ENCODE results near the gene TESMIN.

Gene TESMIN

GRCh38 chr11:68688881-68689280 is 62.4 kb downstream of the TESMIN start:
- in situ Hi-C loops (cut with MboI; ENCODE audit: low pct_unique_long_range_greater_than_20kb, low sequenced_read_pairs, unreplicated experiment) = no loop called here
- TF ChIP-seq CTCF (IDR thresholded peaks at IDR 0.05; ENCODE audit: extremely low read depth, insufficient read depth, missing control alignments) = no peak
- no peak for DNase-seq (ENCODE audit: low spot score)

GRCh38 chr11:68687986-68688385 is 63.3 kb downstream of the TESMIN start:
- in situ Hi-C loops (cut with MboI; ENCODE audit: low pct_unique_long_range_greater_than_20kb, low sequenced_read_pairs, unreplicated experiment) = no loop called here
- no peak for DNase-seq (ENCODE audit: low spot score)
- no peak for TF ChIP-seq CTCF (IDR thresholded peaks at IDR 0.05; ENCODE audit: extremely low read depth, insufficient read depth, missing control alignments)

GRCh38 chr11:68687311-68687710 is 64.0 kb downstream of the TESMIN start:
- in situ Hi-C loops (cut with MboI; ENCODE audit: low pct_unique_long_range_greater_than_20kb, low sequenced_read_pairs, unreplicated experiment) = no loop called here
- no peak for TF ChIP-seq CTCF (IDR thresholded peaks at IDR 0.05; ENCODE audit: extremely low read depth, insufficient read depth, missing control alignments)
- no peak for DNase-seq (ENCODE audit: low spot score)

DNA sequence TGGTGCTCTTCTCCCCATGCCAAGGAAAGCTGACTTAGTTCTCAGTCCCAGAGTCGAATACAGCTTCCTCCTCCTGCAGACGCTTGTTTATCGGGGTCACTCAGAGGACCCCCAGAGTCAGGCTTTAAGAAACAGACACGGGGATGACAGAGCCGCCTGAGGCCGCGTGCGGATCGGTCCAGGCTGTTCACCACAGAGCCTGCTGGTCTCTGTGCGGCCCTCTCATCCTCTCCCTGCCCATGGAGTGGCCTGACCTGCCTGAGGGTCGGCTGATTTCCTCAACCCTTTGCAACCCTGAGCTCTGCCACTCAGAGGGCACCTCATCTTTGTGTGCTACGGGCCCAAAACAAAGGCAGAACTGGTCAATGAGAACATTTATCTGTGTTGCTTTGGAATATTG is 64.8 kb downstream of the TESMIN start:
- TF ChIP-seq CTCF (IDR thresholded peaks at IDR 0.05; ENCODE audit: extremely low read depth, insufficient read depth, missing control alignments) = no peak
- in situ Hi-C loops (cut with MboI; ENCODE audit: low pct_unique_long_range_greater_than_20kb, low sequenced_read_pairs, unreplicated experiment) = no loop called here
- no peak for DNase-seq (ENCODE audit: low spot score)

GRCh38 chr11:68685656-68686380 is 65.5 kb downstream of the TESMIN start:
- no peak for DNase-seq (ENCODE audit: low spot score)
- in situ Hi-C loops (cut with MboI; ENCODE audit: low pct_unique_long_range_greater_than_20kb, low sequenced_read_pairs, unreplicated experiment) = no loop called here
- TF ChIP-seq CTCF (IDR thresholded peaks at IDR 0.05; ENCODE audit: extremely low read depth, insufficient read depth, missing control alignments) = no peak

- TF ChIP-seq CTCF (IDR thresholded peaks at IDR 0.05; ENCODE audit: extremely low read depth, insufficient read depth, missing control alignments) = no peak
- DNase-seq (ENCODE audit: low spot score) = no peak
- in situ Hi-C loops (cut with MboI; ENCODE audit: low pct_unique_long_range_greater_than_20kb, low sequenced_read_pairs, unreplicated experiment) = no loop called here
Observed at GRCh38 chr11:68684385-68685356, 66.6 kb downstream of the TESMIN start, which contains the start of gene GAL. GAL (plus strand) TSS chr11:68684544; CDS start chr11:68684924, 380 bp downstream.

All from GM13977 (cell line).